Stimulated activated CD4-positive, alpha-beta T cell treated with anti-CD3 and anti-CD28 coated beads, Interleukin-12 subunit alpha, Interleukin-12 subunit beta, amount 100 ng/mL, for 24 hours (primary cell): ENCODE results near the gene ZNF850.

Experiments used
- DNase-seq, 2 experiments: peaks; one replicate each; pipeline ENCODE4 v3.0.0-alpha.2; 2020; ENCODE audit warnings: low read depth in 2 of 2

ZNF850 gene

GRCh38 chr19:36688058-36688457 lies 84.5 kb downstream of the ZNF850 start:
- DNase-seq = no peak

- peak; percentile 96 to 98 for DNase-seq
Measured at GRCh38 chr19:36687214-36688056, 85.2 kb downstream of the ZNF850 start, which contains the start of gene ZNF567. Gene ZNF567, plus strand, starts transcription at chr19:36687612. Its CDS starts 7,256 bp downstream, at chr19:36694868.

- no peak for DNase-seq
Measured at GRCh38 chr19:36686365-36687213, 86.0 kb downstream of the ZNF850 start.

GRCh38 chr19:36685835-36686234 lies 86.8 kb downstream of the ZNF850 start:
- DNase-seq = no peak

- no peak for DNase-seq
Measured at GRCh38 chr19:36679455-36679854, 93.2 kb downstream of the ZNF850 start.

- no peak for DNase-seq
Measured at GRCh38 chr19:36674201-36674600, 98.4 kb downstream of the ZNF850 start.

GRCh38 chr19:36672368-36672767 lies 100.2 kb downstream of the ZNF850 start:
- DNase-seq = no peak

GRCh38 chr19:36668646-36669045 lies 104.0 kb downstream of the ZNF850 start:
- DNase-seq = no peak

GRCh38 chr19:36665832-36666231 lies 106.8 kb downstream of the ZNF850 start:
- no peak for DNase-seq
